ENCODE results near the gene QRICH1. TPM values are rescaled to one million over a fixed set of nuclear protein-coding genes. Genes with fewer than 3 reads are reported as not detected.
A peak's percentile ranks its signal among the peaks of the same experiment; 100 is the strongest.

Gene QRICH1
- total and polyA plus RNA-seq, 2 donors (not counting 3 experiments of a cell fraction or from before 2014, with no cell fraction given): 89.7 to 116 TPM

- Histone ChIP-seq H3K4me3 (replicated peaks in 1 of 3; ENCODE audit: insufficient read depth in 1 of 3, low read depth in 1 of 3, low read length in 3 of 3) (no peak overlapping the region), H3K9me3 (replicated peaks; ENCODE audit: control insufficient read depth, insufficient read depth, low read length) (no peaks in the 10 kb centered on the region), H4K20me1 (replicated peaks; ENCODE audit: control insufficient read depth, extremely low read depth, insufficient read depth, low read length) (no peaks in the 10 kb centered on the region), H3K9ac (replicated peaks; ENCODE audit: extremely low read depth, insufficient read depth, low read length) (no peak overlapping the region), H3K79me2 (ENCODE audit: control insufficient read depth, insufficient read depth, low read length) (no peaks in the 10 kb centered on the region), H3K36me3 (ENCODE audit: control insufficient read depth in 2 of 2, extremely low read depth in 1 of 2, insufficient read depth in 2 of 2, low read length in 2 of 2) (peaks cover 8 to 63% of the 10 kb centered on the region in 2 experiments), H3K4me2 (ENCODE audit: insufficient read depth, low read length) (no peak overlapping the region), H3K4me1 (ENCODE audit: control insufficient read depth, extremely low read depth, insufficient read depth, low read length) (no peaks in the 10 kb centered on the region), H2AFZ (ENCODE audit: low read depth, low read length) (no peak overlapping the region), H3K27me3 (ENCODE audit: control insufficient read depth in 2 of 2, insufficient read depth in 2 of 2, low read length in 2 of 2) (no peaks in the 10 kb centered on the region), H3K27ac (ENCODE audit: insufficient read depth, low read depth, low read length) (no peak overlapping the region), H3K9me1 (replicated peaks; ENCODE audit: control insufficient read depth, extremely low read depth, insufficient read depth, low read length) (no peaks in the 10 kb centered on the region)
- ChIA-PET CTCF (interaction anchor here (0.7 to 1.6 kb wide), 2 partner anchors 18 to 21 kb away, joined by 3 to 6 read pairs; partner anchors contain the start of genes LAMB2 and QRICH1), POLR2A (interaction anchor here (1.2 kb wide), 1 partner anchor 18 kb away, joined by 8 read pairs; the partner anchor contains the start of gene QRICH1)
- TF ChIP-seq FOS (IDR thresholded peaks at IDR 0.05; ENCODE audit: borderline replicate concordance, insufficient read depth, low read length): no peak
- no TSS peak for BruUV-seq (replicated peaks)
- FAIRE-seq (no peak), DNase-seq (ENCODE audit: low read depth, low spot score) (no peak)
- intact Hi-C loops (cut with micrococcal nuclease): no loop called here
- dilution Hi-C loops (cut with MboI; ENCODE audit: extremely low pct_ligation_motif_present, low sequenced_read_pairs): no loop called here
These were observed 17.5 kb upstream of the QRICH1 start for GRCh38 chr3:49111347-49111746.

GRCh38 chr3:49110780-49111179, 16.9 kb upstream of the QRICH1 start:
- Histone ChIP-seq H3K4me2 (ENCODE audit: insufficient read depth, low read length) (no peak overlapping the region), H3K9me1 (replicated peaks; ENCODE audit: control insufficient read depth, extremely low read depth, insufficient read depth, low read length) (no peaks in the 10 kb centered on the region), H4K20me1 (replicated peaks; ENCODE audit: control insufficient read depth, extremely low read depth, insufficient read depth, low read length) (no peaks in the 10 kb centered on the region), H3K9ac (replicated peaks; ENCODE audit: extremely low read depth, insufficient read depth, low read length) (no peak overlapping the region), H3K36me3 (ENCODE audit: control insufficient read depth in 2 of 2, extremely low read depth in 1 of 2, insufficient read depth in 2 of 2, low read length in 2 of 2) (peaks cover 8 to 58% of the 10 kb centered on the region in 2 experiments), H3K79me2 (ENCODE audit: control insufficient read depth, insufficient read depth, low read length) (no peaks in the 10 kb centered on the region), H3K4me1 (ENCODE audit: control insufficient read depth, extremely low read depth, insufficient read depth, low read length) (no peaks in the 10 kb centered on the region), H3K4me3 (replicated peaks in 1 of 3; ENCODE audit: insufficient read depth in 1 of 3, low read depth in 1 of 3, low read length in 3 of 3) (no peak overlapping the region), H3K9me3 (replicated peaks; ENCODE audit: control insufficient read depth, insufficient read depth, low read length) (no peaks in the 10 kb centered on the region), H3K27ac (ENCODE audit: insufficient read depth, low read depth, low read length) (no peak overlapping the region), H2AFZ (ENCODE audit: low read depth, low read length) (no peak overlapping the region), H3K27me3 (ENCODE audit: control insufficient read depth in 2 of 2, insufficient read depth in 2 of 2, low read length in 2 of 2) (no peaks in the 10 kb centered on the region)
- CTCF ChIA-PET: interaction anchor here (0.7 to 1.6 kb wide), 2 partner anchors 17 to 22 kb away, joined by 3 to 6 read pairs; partner anchors contain the start of genes LAMB2 and QRICH1
- dilution Hi-C loops (cut with MboI; ENCODE audit: extremely low pct_ligation_motif_present, low sequenced_read_pairs): no loop called here
- intact Hi-C loops (cut with micrococcal nuclease): no loop called here
- FAIRE-seq: no peak
- TF ChIP-seq POLR2A (IDR thresholded peaks at IDR 0.05; ENCODE audit: low read depth, low read length) (no peak), FOS (IDR thresholded peaks at IDR 0.05; ENCODE audit: borderline replicate concordance, insufficient read depth, low read length) (no peak), GATA2 (IDR thresholded peaks at IDR 0.05; ENCODE audit: insufficient read depth, insufficient read length, low read depth, low read length) (no peak), CTCF (IDR thresholded peaks at IDR 0.05; ENCODE audit: extremely low read depth in 1 of 2, insufficient read depth in 1 of 2, low read depth in 1 of 2, low read length in 2 of 2) (no peak), POLR2AphosphoS5 (IDR thresholded peaks at IDR 0.05; ENCODE audit: insufficient read depth, low read depth, low read length) (no peak), JUN (IDR thresholded peaks at IDR 0.05; ENCODE audit: borderline replicate concordance, insufficient read depth, insufficient read length, low read depth) (no peak), MAX (IDR thresholded peaks at IDR 0.05; ENCODE audit: insufficient read depth, insufficient read length) (no peak), MYC (IDR thresholded peaks at IDR 0.05; ENCODE audit: low read depth, low read length) (no peak), EZH2 (IDR thresholded peaks at IDR 0.05; ENCODE audit: borderline replicate concordance, low read depth, low read length, severe bottlenecking) (no peak)
- BruUV-seq (replicated peaks): TSS peak; percentile 16
- POLR2A ChIA-PET: interaction anchor here (1.2 kb wide), 1 partner anchor 17 kb away, joined by 8 read pairs; the partner anchor contains the start of gene QRICH1
- DNase-seq (ENCODE audit: low read depth, low spot score): no peak
